NCI-H226 (cell line): ENCODE measurements around the gene GATC.

Experiments
- DNase-seq: peaks from one replicate; pipeline ENCODE4 v3.0.0-alpha.2; 2015

Gene GATC

GRCh38 chr12:120498870-120499515, 52.7 kb downstream of the GATC start:
- no peak for DNase-seq

DNA sequence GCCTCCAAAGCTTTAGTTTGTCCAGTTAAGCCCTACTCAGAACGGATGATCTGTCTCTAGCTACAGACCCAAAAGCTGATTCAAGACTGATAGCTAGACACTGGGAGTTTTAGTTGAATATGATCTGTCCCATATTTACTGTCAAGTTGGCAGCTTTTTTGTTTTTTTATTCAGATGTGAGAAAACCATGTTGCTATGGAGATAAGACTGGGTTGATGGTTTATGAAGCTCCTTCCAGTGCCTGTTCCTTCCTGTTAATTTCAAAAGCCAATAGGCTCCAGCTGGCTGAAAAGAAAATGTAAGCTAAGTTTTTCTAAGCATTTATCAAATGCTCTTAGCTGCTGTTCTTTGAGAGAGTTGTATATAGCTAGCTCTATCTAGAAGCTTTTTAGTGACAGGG, 54.3 kb downstream of the GATC start:
- DNase-seq = no peak

DNA sequence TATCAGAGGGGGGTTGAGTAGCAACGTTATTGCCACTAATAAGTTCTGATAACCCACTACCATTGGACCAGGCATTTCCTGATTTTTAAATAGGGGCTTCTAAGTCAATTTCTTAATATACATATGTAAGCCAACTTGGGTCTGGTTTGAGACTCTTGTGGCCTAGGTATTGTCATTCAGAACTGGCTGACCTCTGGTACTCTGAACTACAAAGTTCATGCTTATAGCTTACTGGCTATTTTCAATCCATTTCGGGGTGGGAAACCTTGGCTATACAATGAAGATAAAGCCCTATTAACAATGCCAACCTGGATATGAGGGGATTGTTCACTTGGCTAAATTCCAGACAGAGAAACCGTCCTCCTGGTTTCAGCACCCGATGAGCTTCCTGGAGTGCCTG, 58.3 kb downstream of the GATC start:
- no peak for DNase-seq

- no peak for DNase-seq
These were observed 62.3 kb downstream of the GATC start for GRCh38 chr12:120508537-120508936.
